HepG2 (cell line): Measurements from ENCODE around the gene SNED1. TPM values are rescaled to one million over a fixed set of nuclear protein-coding genes. Genes with fewer than 3 reads are reported as not detected.
A peak's percentile ranks its signal among the peaks of the same experiment; 100 is the strongest.

Experiments used
- CERS6 ChIP-seq: sonication (generic); formaldehyde crosslinking; IDR thresholded peaks from 2 replicates; pipeline ENCODE4 v1.5.0; 2020; ENCODE audit warnings: missing genetic modification reagents
- HDAC6 ChIP-seq: fragments of 200-600 bp; sonication (generic); IDR thresholded peaks from 2 replicates; pipeline ENCODE4 v1.7.0; 2017; ENCODE audit warnings: mild to moderate bottlenecking, antibody characterized with exemption, low read length, low read depth
- HIVEP1 ChIP-seq: sonication (generic); formaldehyde crosslinking; IDR thresholded peaks from 2 replicates; pipeline ENCODE4 v1.4.0; 2020; ENCODE audit warnings: mild to moderate bottlenecking, missing genetic modification reagents
- HMGXB4 ChIP-seq, 2 experiments: sonication (generic) in 1 of 2; formaldehyde crosslinking in 1 of 2; IDR thresholded peaks; 2 replicates each; pipeline versions ENCODE4 v1.4.0 to v1.6.1; 2018 to 2020; ENCODE audit warnings: missing genetic modification reagents in 2 of 2, borderline replicate concordance in 1 of 2, low read depth in 1 of 2, mild to moderate bottlenecking in 1 of 2, missing biosample characterization in 1 of 2
- NCOA2 ChIP-seq: sonication (generic); formaldehyde crosslinking; IDR thresholded peaks from 2 replicates; pipeline ENCODE4 v1.8.0; 2022; ENCODE audit warnings: inconsistent platforms
- NFYB ChIP-seq: sonication (generic); formaldehyde crosslinking; IDR thresholded peaks from 2 replicates; pipeline ENCODE4 v1.4.0; 2020; ENCODE audit warnings: missing genetic modification reagents
- PREB ChIP-seq: sonication (generic); formaldehyde crosslinking; IDR thresholded peaks from 2 replicates; pipeline ENCODE4 v1.4.0; 2020; ENCODE audit warnings: missing genetic modification reagents
- PTBP1 ChIP-seq: fragments of 200-400 bp; formaldehyde crosslinking; IDR thresholded peaks from 2 replicates; pipeline ENCODE4 v1.6.1; 2018; ENCODE audit warnings: low read length, low read depth; ENCODE audit not compliant: poor library complexity, severe bottlenecking
- ZFP62 ChIP-seq: sonication (generic); formaldehyde crosslinking; IDR thresholded peaks from 2 replicates; pipeline ENCODE4 v1.4.0; 2020; ENCODE audit warnings: missing genetic modification reagents
- ZKSCAN1 ChIP-seq: fragments of 150-350 bp; IDR thresholded peaks from 2 replicates; pipeline ENCODE4 v1.6.1; 2014; ENCODE audit warnings: low read length
- ZMYM3 ChIP-seq: sonication (generic); formaldehyde crosslinking; IDR thresholded peaks from 2 replicates; pipeline ENCODE4 v1.5.1; 2020; ENCODE audit warnings: mild to moderate bottlenecking, missing genetic modification reagents
- ZNF124 ChIP-seq: sonication (generic); formaldehyde crosslinking; IDR thresholded peaks from 2 replicates; pipeline ENCODE4 v1.4.0; 2020; ENCODE audit warnings: missing genetic modification reagents
- ZNF691 ChIP-seq: sonication (generic); formaldehyde crosslinking; IDR thresholded peaks from 2 replicates; pipeline ENCODE4 v1.4.0; 2020; ENCODE audit warnings: missing genetic modification reagents, low read depth, mild to moderate bottlenecking, borderline replicate concordance
- polyA plus RNA-seq, 8 experiments: library from polyadenylated mRNA; depleted of rRNA in 3 of 8; stranded (reverse) in 7 of 8; unstranded in 1 of 8; fragments of >200 nt; fragmentation: Illumina TruSeq in 4 of 8; extraction: Trizol in 4 of 8; gene quantifications; 2 replicates each; pipeline versions ENCODE4 v1.2.1 to v1.2.3, GENCODE V29; 2011 to 2016; ENCODE audit warnings: low read depth in 4 of 8, missing spikeins in 1 of 8, mixed read lengths in 1 of 8; ENCODE audit not compliant: insufficient read depth in 1 of 8
- total RNA-seq, 5 experiments: library from RNA; depleted of rRNA; stranded (reverse); fragments of >200 nt; fragmentation: Illumina TruSeq; extraction: Trizol; gene quantifications; 2 replicates each; pipeline ENCODE4 v1.2.3, GENCODE V29; 2016; ENCODE audit warnings: low read depth in 1 of 5
- TF ChIP-seq, protein P1 (sequence below): sonication (generic); formaldehyde crosslinking; IDR thresholded peaks from 2 replicates; pipeline ENCODE4 v1.4.0; 2020; ENCODE audit warnings: mild to moderate bottlenecking, missing genetic modification reagents

Gene SNED1
- total and polyA plus RNA-seq, 2 of the 13 experiments (the other 11 are each of a cell fraction or from before 2014, with no cell fraction given), result 0.15 to 0.65 TPM

- TF ChIP-seq, protein P1, sequence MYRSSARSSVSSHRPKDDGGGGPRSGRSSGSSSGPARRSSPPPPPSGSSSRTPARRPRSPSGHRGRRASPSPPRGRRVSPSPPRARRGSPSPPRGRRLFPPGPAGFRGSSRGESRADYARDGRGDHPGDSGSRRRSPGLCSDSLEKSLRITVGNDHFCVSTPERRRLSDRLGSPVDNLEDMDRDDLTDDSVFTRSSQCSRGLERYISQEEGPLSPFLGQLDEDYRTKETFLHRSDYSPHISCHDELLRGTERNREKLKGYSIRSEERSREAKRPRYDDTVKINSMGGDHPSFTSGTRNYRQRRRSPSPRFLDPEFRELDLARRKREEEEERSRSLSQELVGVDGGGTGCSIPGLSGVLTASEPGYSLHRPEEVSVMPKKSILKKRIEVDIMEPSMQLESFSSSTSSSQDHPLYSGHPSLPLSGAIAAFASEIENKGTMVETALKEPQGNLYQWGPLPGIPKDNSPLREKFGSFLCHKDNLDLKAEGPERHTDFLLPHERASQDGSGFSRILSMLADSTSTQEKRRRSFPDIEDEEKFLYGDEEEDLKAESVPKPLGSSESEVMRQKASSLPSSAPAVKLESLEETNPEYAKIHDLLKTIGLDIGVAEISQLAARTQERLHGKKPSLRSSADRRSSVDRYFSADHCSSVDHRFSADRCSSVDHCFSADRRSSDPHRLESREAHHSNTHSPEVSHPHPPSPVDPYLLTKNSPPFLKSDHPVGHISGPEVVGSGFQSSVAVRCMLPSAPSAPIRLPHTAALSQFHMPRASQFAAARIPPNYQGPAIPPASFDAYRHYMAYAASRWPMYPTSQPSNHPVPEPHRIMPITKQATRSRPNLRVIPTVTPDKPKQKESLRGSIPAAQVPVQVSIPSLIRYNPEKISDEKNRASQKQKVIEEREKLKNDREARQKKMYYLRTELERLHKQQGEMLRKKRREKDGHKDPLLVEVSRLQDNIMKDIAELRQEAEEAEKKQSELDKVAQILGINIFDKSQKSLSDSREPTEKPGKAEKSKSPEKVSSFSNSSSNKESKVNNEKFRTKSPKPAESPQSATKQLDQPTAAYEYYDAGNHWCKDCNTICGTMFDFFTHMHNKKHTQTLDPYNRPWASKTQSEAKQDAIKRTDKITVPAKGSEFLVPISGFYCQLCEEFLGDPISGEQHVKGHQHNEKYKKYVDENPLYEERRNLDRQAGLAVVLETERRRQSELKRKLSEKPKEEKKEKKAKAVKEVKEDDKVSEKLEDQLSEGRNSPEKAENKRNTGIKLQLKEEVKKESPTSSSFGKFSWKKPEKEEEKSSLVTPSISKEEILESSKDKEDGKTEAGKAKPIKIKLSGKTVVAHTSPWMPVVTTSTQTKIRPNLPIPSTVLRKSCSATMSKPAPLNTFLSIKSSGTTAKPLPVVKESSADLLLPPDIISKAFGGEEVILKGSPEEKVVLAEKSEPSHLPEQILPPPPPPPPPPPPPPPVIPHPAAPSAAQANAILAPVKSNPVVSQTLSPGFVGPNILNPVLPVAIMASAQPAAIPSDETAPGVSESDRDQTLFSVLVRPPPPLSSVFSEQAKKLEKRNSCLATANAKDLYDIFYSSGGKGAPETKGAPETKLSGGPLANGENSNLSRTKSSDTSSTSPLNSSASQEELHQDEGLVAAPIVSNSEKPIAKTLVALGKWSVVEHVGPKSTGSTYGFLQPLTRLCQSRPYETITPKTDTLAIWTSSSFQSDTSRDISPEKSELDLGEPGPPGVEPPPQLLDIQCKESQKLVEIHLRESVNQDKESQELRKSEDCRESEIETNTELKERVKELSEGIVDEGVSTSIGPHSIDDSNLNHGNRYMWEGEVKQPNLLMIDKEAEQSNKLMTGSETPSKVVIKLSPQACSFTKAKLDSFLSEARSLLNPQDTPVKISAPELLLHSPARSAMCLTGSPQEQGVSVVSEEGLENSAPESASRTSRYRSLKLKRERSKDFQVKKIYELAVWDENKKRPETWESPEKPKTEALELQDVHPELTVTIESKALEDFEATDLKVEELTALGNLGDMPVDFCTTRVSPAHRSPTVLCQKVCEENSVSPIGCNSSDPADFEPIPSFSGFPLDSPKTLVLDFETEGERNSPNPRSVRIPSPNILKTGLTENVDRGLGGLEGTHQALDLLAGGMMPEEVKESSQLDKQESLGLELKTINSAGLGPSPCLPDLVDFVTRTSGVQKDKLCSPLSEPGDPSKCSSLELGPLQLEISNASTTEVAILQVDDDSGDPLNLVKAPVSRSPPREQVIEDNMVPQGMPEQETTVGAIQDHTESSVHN (CRISPR knock-in tag), result no peak
- TF ChIP-seq NCOA2 (CRISPR knock-in tag), result no peak
- TF ChIP-seq ZFP62 (CRISPR knock-in tag), result no peak
- no peak for TF ChIP-seq NFYB (CRISPR knock-in tag)
- TF ChIP-seq HDAC6, result no peak
- TF ChIP-seq HIVEP1 (CRISPR knock-in tag), result no peak
- no peak for TF ChIP-seq ZNF691 (CRISPR knock-in tag)
- TF ChIP-seq CERS6 (CRISPR knock-in tag), result no peak
- TF ChIP-seq ZNF124, result no peak
- TF ChIP-seq PTBP1, result no peak
- TF ChIP-seq ZMYM3 (CRISPR knock-in tag), result peak; percentile 59
- TF ChIP-seq ZKSCAN1, result no peak
- TF ChIP-seq PREB (CRISPR knock-in tag), result no peak
- TF ChIP-seq HMGXB4 (CRISPR knock-in tag; IDR thresholded peaks at IDR 0.05; ENCODE audit: borderline replicate concordance in 1 of 2, low read depth in 1 of 2), result no peak
Observed at GRCh38 chr2:241009601-241010530, 11.4 kb downstream of the SNED1 start (continued).
